Mesodermal cell (in vitro differentiated cells): ENCODE data around the gene RHEBL1.

Experiments used
- H3K27ac ChIP-seq: 2 replicates; pipeline ENCODE4 v1.7.0; 2013; ENCODE audit warnings: mild to moderate bottlenecking, low read depth, low read length, moderate library complexity; ENCODE audit not compliant: severe bottlenecking
- H3K36me3 ChIP-seq: 2 replicates; pipeline ENCODE4 v1.7.1; 2013; ENCODE audit warnings: mild to moderate bottlenecking, low read length, moderate library complexity; ENCODE audit not compliant: control insufficient read depth, insufficient read depth
- H3K4me1 ChIP-seq: one replicate; pipeline ENCODE4 v1.7.1; 2013; ENCODE audit warnings: mild to moderate bottlenecking, low read length; ENCODE audit not compliant: insufficient read depth, control insufficient read depth, poor library complexity, severe bottlenecking
- H3K4me3 ChIP-seq: 2 replicates; pipeline ENCODE4 v1.7.0; 2013; ENCODE audit warnings: low read length, control low read depth, mild to moderate bottlenecking; ENCODE audit not compliant: insufficient read depth, poor library complexity, severe bottlenecking; ENCODE audit errors: extremely low read depth
- H3K9me3 ChIP-seq: 2 replicates; pipeline ENCODE4 v1.7.1; 2013; ENCODE audit warnings: mild to moderate bottlenecking, low read length, moderate library complexity; ENCODE audit not compliant: control insufficient read depth
- WGBS, 2 experiments: methylation state at CpG; one replicate each; pipeline ENCODE4 v1.1.5; 2013; ENCODE audit warnings: missing lambda C conversion rate in 2 of 2; ENCODE audit not compliant: insufficient coverage in 2 of 2; 5-methylcytosine and 5-hydroxymethylcytosine counted together

Gene RHEBL1

GRCh38 chr12:49052451-49053208 is 17.1 kb downstream of the RHEBL1 start:
- H3K36me3 ChIP-seq = peaks cover 89% of the 10 kb centered on the region
- H3K27ac ChIP-seq = no peak overlapping the region
- H3K4me1 ChIP-seq = peaks cover 41% of the 10 kb centered on the region
- H3K9me3 ChIP-seq = no peaks in the 10 kb centered on the region
- 96 to 97% methylated on average over 14 to 15 of the region's 16 CpGs for WGBS, 2 experiments
- no peak overlapping the region for H3K4me3 ChIP-seq

- Histone ChIP-seq H3K9me3 (no peaks in the 10 kb centered on the region), H3K27ac (no peak overlapping the region), H3K36me3 (peaks cover 93% of the 10 kb centered on the region), H3K4me1 (peaks cover 34% of the 10 kb centered on the region), H3K4me3 (no peak overlapping the region)
- WGBS, 2 experiments = 97% methylated on average over 19 of the region's 20 CpGs
Measured at GRCh38 chr12:49051777-49052438, 17.9 kb downstream of the RHEBL1 start.

GRCh38 chr12:49051373-49051764 is 18.4 kb downstream of the RHEBL1 start:
- 98% methylated on average over 9 to 18 of the region's 18 CpGs for WGBS, 2 experiments
- Histone ChIP-seq H3K27ac (no peak overlapping the region), H3K4me1 (peaks cover 28% of the 10 kb centered on the region), H3K9me3 (no peaks in the 10 kb centered on the region), H3K4me3 (no peak overlapping the region), H3K36me3 (peaks cover 98% of the 10 kb centered on the region)

- H3K9me3 ChIP-seq = no peaks in the 10 kb centered on the region
- no peak overlapping the region for H3K27ac ChIP-seq
- peaks cover 22% of the 10 kb centered on the region for H3K4me1 ChIP-seq
- peaks cover 100% of the 10 kb centered on the region for H3K36me3 ChIP-seq
- 92 to 93% methylated on average over 8 to 11 of the region's 13 CpGs for WGBS, 2 experiments
- H3K4me3 ChIP-seq = no peak overlapping the region
Measured at GRCh38 chr12:49050507-49051372, 19.0 kb downstream of the RHEBL1 start.

GRCh38 chr12:49049566-49050224 is 20.1 kb downstream of the RHEBL1 start:
- WGBS, 2 experiments = 90% methylated on average over 16 to 20 of the region's 20 CpGs
- no peak overlapping the region for H3K4me3 ChIP-seq
- H3K27ac ChIP-seq = peak overlapping the region; percentile 26
- no peaks in the 10 kb centered on the region for H3K9me3 ChIP-seq
- peaks cover 99% of the 10 kb centered on the region for H3K36me3 ChIP-seq
- peaks cover 20% of the 10 kb centered on the region for H3K4me1 ChIP-seq

- Histone ChIP-seq H3K27ac (no peak overlapping the region), H3K9me3 (no peaks in the 10 kb centered on the region), H3K4me1 (peaks cover 20% of the 10 kb centered on the region), H3K4me3 (no peak overlapping the region), H3K36me3 (peaks cover 99% of the 10 kb centered on the region)
- 98% methylated on average over 8 to 9 of the region's 10 CpGs for WGBS, 2 experiments
Measured at GRCh38 chr12:49048953-49049352, 20.8 kb downstream of the RHEBL1 start.

GRCh38 chr12:49046129-49046895 is 23.5 kb downstream of the RHEBL1 start:
- H3K27ac ChIP-seq = no peak overlapping the region
- 98 to 100% methylated on average over 7 of the region's 12 CpGs for whole genome bisulfite sequencing, 2 experiments
- H3K36me3 ChIP-seq = peaks cover 99% of the 10 kb centered on the region
- H3K4me1 ChIP-seq = peaks cover 20% of the 10 kb centered on the region
- no peak overlapping the region for H3K4me3 ChIP-seq
- no peaks in the 10 kb centered on the region for H3K9me3 ChIP-seq

- H3K9me3 ChIP-seq = no peaks in the 10 kb centered on the region
- H3K27ac ChIP-seq = no peak overlapping the region
- peaks cover 99% of the 10 kb centered on the region for H3K36me3 ChIP-seq
- WGBS, 2 experiments = 98 to 99% methylated on average over 12 of the region's 12 CpGs
- H3K4me1 ChIP-seq = peaks cover 5% of the 10 kb centered on the region
- no peak overlapping the region for H3K4me3 ChIP-seq
Measured at GRCh38 chr12:49044660-49045059, 25.1 kb downstream of the RHEBL1 start.

- H3K27ac ChIP-seq = no peak overlapping the region
- WGBS, 2 experiments = 46 to 72% methylated on average over 7 to 11 of the region's 11 CpGs
- no peaks in the 10 kb centered on the region for H3K4me1 ChIP-seq
- H3K36me3 ChIP-seq = peaks cover 99% of the 10 kb centered on the region
- H3K9me3 ChIP-seq = no peaks in the 10 kb centered on the region
- no peak overlapping the region for H3K4me3 ChIP-seq
Measured at GRCh38 chr12:49043856-49044258, 25.9 kb downstream of the RHEBL1 start.

GRCh38 chr12:49043241-49043640 is 26.5 kb downstream of the RHEBL1 start:
- H3K36me3 ChIP-seq = peaks cover 99% of the 10 kb centered on the region

More at GRCh38 chr12:49043241-49043640, 26.5 kb downstream of the RHEBL1 start:
- no peak overlapping the region for H3K4me3 ChIP-seq
- H3K9me3 ChIP-seq = no peaks in the 10 kb centered on the region
- 100% methylated on average over 2 of the region's 4 CpGs for WGBS, 2 experiments
- H3K4me1 ChIP-seq = no peaks in the 10 kb centered on the region
- H3K27ac ChIP-seq = no peak overlapping the region
